A673 (cell line): ENCODE data around the gene HOMER1. TPM values are rescaled to one million over a fixed set of nuclear protein-coding genes. Genes with fewer than 3 reads are reported as not detected.
"Not testable (repeated sequence)": the region's sequence is repeated elsewhere in the genome, so short reads cannot be mapped to it uniquely, and the experiment has no call there.

Experiments used
- BruUV-seq: library from RNA; stranded (reverse); fragments of 400-500 nt; replicated peaks from 2 replicates; lab custom pipeline; 2021; lab: Mats Ljungman, UMichigan
- CTCF ChIA-PET: fragments of 300-600 bp; sonication (Branson Sonifier 250); formaldehyde crosslinking; loops from one replicate; lab custom pipeline; 2022; ENCODE audit warnings: antibody characterized with exemption; lab: Charles Lee
- POLR2A ChIA-PET: fragments of 300-600 bp; sonication (Branson Sonifier 250); formaldehyde crosslinking; loops from one replicate; lab custom pipeline; 2022; ENCODE audit warnings: antibody characterized with exemption; ENCODE audit not compliant: low non-redundant PET; lab: Charles Lee
- DNase-seq: peaks from one replicate; pipeline ENCODE4 v3.0.0-alpha.2; 2015; ENCODE audit warnings: low spot score
- H3K27ac ChIP-seq: fragments of 200-600 bp; sonication (generic); 2 replicates; pipeline ENCODE4 v1.5.1; 2016; ENCODE audit warnings: mixed run types, low read depth, mild to moderate bottlenecking, mixed read lengths, antibody characterized with exemption, low read length; ENCODE audit not compliant: poor library complexity, severe bottlenecking
- H3K27me3 ChIP-seq: fragments of 200-600 bp; sonication (generic); replicated peaks from 2 replicates; pipeline ENCODE4 v1.6.1; 2017; ENCODE audit warnings: mixed run types, low read depth, mild to moderate bottlenecking, mixed read lengths, antibody characterized with exemption, low read length; ENCODE audit not compliant: insufficient read depth, poor library complexity
- H3K36me3 ChIP-seq: fragments of 200-600 bp; sonication (generic); 2 replicates; pipeline ENCODE4 v1.6.1; 2016; ENCODE audit warnings: mixed run types, mild to moderate bottlenecking, mixed read lengths, antibody characterized with exemption, low read length; ENCODE audit not compliant: insufficient read depth, poor library complexity, severe bottlenecking
- H3K4me1 ChIP-seq: fragments of 200-600 bp; sonication (generic); 2 replicates; pipeline ENCODE4 v1.6.1; 2017; ENCODE audit warnings: mixed run types, mild to moderate bottlenecking, mixed read lengths, antibody characterized with exemption, low read length; ENCODE audit not compliant: insufficient read depth, poor library complexity, severe bottlenecking
- H3K4me3 ChIP-seq: fragments of 200-600 bp; sonication (generic); 2 replicates; pipeline ENCODE4 v1.5.1; 2016; ENCODE audit warnings: low read depth, mixed run types, mild to moderate bottlenecking, mixed read lengths, low read length; ENCODE audit not compliant: poor library complexity, severe bottlenecking
- H3K9me3 ChIP-seq: fragments of 200-600 bp; sonication (generic); 2 replicates; pipeline ENCODE4 v1.6.1; 2016; ENCODE audit warnings: mixed run types, low read depth, mild to moderate bottlenecking, mixed read lengths, antibody characterized with exemption, low read length; ENCODE audit not compliant: poor library complexity, severe bottlenecking
- EZH2 ChIP-seq: fragments of 200-600 bp; sonication (generic); IDR thresholded peaks from 2 replicates; pipeline ENCODE4 v1.6.1; 2017; ENCODE audit warnings: borderline replicate concordance, low read depth, mild to moderate bottlenecking, mixed read lengths, antibody characterized with exemption, low read length; ENCODE audit not compliant: poor library complexity, severe bottlenecking
- intact Hi-C: fragments of 100-400 bp; cut with micrococcal nuclease; formaldehyde crosslinking; loops from one replicate; pipeline ENCODE4 v1.10.0; 2022; ENCODE audit not compliant: unreplicated experiment
- total RNA-seq: library from RNA; stranded (reverse); gene quantifications from 2 replicates; pipeline ENCODE4 v1.2.3, GENCODE V29; 2021
- TF ChIP-seq, protein P1 (sequence below): fragments of 300-800, 200-600 bp; sonication (generic); conservative IDR thresholded peaks from 2 replicates; pipeline ENCODE4 v1.5.1; 2017; ENCODE audit warnings: low read depth, mild to moderate bottlenecking, antibody characterized with exemption, low read length, moderate library complexity, mixed read lengths

HOMER1 gene
- total RNA-seq, 1 experiment from 2014 or later: 34.0 TPM

DNA sequence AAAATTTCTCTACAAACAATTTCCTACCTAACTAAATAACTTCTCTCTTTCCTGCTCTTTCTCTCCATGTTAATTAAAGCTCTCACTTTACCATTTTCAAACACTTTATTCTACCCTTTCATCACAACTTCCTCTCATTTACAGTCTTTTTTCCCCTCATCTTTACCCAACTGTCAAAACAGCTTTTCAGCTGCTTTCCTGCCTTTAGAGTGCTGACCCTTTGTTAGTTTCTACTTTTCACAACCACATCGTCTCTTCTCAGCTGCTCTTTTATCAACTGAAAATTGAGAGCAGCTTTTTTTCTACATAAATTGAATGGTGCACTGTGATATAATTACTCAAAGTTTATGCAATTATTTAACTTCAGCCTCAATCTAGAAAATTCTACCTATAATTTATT, 3.1 kb upstream of the HOMER1 start:
- Histone ChIP-seq H3K4me3 (peak overlapping the region; percentile 17), H3K27me3 (no peaks in the 10 kb centered on the region), H3K9me3 (no peaks in the 10 kb centered on the region), H3K27ac (peak overlapping the region; percentile 93), H3K36me3 (no peaks in the 10 kb centered on the region), H3K4me1 (peaks cover 29% of the 10 kb centered on the region)
- intact Hi-C loops: no loop called here
- TF ChIP-seq, protein P1, sequence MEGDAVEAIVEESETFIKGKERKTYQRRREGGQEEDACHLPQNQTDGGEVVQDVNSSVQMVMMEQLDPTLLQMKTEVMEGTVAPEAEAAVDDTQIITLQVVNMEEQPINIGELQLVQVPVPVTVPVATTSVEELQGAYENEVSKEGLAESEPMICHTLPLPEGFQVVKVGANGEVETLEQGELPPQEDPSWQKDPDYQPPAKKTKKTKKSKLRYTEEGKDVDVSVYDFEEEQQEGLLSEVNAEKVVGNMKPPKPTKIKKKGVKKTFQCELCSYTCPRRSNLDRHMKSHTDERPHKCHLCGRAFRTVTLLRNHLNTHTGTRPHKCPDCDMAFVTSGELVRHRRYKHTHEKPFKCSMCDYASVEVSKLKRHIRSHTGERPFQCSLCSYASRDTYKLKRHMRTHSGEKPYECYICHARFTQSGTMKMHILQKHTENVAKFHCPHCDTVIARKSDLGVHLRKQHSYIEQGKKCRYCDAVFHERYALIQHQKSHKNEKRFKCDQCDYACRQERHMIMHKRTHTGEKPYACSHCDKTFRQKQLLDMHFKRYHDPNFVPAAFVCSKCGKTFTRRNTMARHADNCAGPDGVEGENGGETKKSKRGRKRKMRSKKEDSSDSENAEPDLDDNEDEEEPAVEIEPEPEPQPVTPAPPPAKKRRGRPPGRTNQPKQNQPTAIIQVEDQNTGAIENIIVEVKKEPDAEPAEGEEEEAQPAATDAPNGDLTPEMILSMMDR: no peak
- no peak for TF ChIP-seq EZH2
- DNase-seq: peak; percentile 57
- no TSS peak for BruUV-seq
- ChIA-PET POLR2A (no interaction called here), CTCF (no interaction called here)

DNA sequence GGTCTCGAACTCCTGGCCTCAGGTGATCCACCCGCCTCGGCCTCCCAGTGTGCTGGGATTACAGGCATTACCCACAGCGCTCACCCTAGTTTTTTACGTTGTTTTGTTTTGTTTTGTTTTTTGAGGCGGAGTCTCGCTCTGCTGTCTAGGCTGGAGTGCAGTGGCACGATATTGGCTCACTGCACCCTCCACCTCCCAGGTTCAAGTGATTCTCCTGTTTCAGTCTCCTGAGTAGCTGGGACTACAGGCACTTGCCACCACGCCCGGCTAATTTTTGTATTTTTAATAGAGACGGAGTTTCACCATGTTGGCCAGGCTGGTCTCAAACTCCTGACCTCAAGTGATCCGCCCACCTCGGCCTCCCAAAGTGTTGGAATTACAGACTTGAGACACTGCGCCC, 2.4 kb upstream of the HOMER1 start:
- intact Hi-C loops, BruUV-seq, H3K36me3 ChIP-seq, DNase-seq, H3K4me3 ChIP-seq, POLR2A ChIA-PET, CTCF ChIA-PET, H3K9me3 ChIP-seq, H3K27me3 ChIP-seq: not testable (repeated sequence)
- H3K4me1 ChIP-seq: peaks cover 29% of the 10 kb centered on the region
- peak overlapping the region; percentile 93 for H3K27ac ChIP-seq

DNA sequence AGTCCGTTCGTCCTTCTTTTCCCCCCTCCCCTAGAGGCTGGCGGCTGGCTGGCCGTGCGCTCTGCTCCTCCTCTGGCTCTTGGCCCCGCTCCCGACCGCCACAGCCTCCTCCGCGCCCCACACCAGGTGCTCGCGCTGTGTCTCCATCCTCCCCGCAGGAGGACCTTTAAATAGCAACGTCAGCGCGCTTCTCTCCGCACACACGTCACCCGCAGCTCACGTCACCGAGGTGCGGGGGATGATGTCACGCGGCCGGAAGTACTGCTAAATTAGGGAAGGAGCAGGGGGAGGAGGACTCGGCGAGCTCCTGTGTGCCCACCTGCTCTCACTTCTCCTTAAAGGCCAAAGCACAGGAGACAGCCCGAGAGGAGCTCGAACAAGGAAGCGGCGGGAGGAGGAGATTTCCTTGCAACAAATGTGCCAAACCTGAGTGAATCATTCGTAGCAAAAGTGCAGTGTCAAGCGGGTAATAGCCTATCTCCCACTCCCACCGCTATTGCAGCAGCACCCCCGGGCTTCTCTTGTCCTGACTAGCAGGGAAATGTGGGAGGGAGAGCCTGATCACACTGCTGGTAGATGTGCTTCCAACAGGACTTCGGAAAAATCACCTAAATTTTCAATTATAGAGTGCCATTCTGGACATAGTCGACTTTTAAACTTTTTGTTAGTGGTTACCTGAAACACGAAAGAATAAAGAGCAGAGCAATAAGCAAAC, 614 bp upstream of the HOMER1 start:
- BruUV-seq: TSS peak; percentile 92
- H3K4me3 ChIP-seq: peak overlapping the region; percentile 85
- peaks cover 36% of the 10 kb centered on the region for H3K4me1 ChIP-seq
- intact Hi-C loops: no loop called here
- DNase-seq: peak; percentile 93
- no peaks in the 10 kb centered on the region for H3K9me3 ChIP-seq
- no peak for TF ChIP-seq EZH2
- TF ChIP-seq, protein P1: no peak
- POLR2A ChIA-PET: no interaction called here
- peak overlapping the region; percentile 96 for H3K27ac ChIP-seq
- no peaks in the 10 kb centered on the region for H3K36me3 ChIP-seq
- CTCF ChIA-PET: interaction anchor here (0.7 kb wide), 1 partner anchor 220 kb away, joined by 3 read pairs; no protein-coding TSS in a partner anchor
- H3K27me3 ChIP-seq: no peaks in the 10 kb centered on the region
